HG03469 (cell line): ENCODE data around the gene GTSE1.
"Not testable (repeated sequence)": the region's sequence is repeated elsewhere in the genome, so short reads cannot be mapped to it uniquely, and the experiment has no call there.

Source experiments
- ATAC-seq: cut with Tn5 transposase; IDR thresholded peaks from one replicate; pipeline ENCODE4 v1.9.1; 2021; ENCODE audit warnings: mild to moderate bottlenecking, moderate library complexity, moderate number of reproducible peaks; ENCODE audit not compliant: unreplicated experiment

GTSE1 gene

GRCh38 chr22:46292173-46292572 lies 4.5 kb upstream of the GTSE1 start:
- ATAC-seq = no peak

GRCh38 chr22:46292732-46293131 lies 3.9 kb upstream of the GTSE1 start:
- no peak for ATAC-seq

DNA sequence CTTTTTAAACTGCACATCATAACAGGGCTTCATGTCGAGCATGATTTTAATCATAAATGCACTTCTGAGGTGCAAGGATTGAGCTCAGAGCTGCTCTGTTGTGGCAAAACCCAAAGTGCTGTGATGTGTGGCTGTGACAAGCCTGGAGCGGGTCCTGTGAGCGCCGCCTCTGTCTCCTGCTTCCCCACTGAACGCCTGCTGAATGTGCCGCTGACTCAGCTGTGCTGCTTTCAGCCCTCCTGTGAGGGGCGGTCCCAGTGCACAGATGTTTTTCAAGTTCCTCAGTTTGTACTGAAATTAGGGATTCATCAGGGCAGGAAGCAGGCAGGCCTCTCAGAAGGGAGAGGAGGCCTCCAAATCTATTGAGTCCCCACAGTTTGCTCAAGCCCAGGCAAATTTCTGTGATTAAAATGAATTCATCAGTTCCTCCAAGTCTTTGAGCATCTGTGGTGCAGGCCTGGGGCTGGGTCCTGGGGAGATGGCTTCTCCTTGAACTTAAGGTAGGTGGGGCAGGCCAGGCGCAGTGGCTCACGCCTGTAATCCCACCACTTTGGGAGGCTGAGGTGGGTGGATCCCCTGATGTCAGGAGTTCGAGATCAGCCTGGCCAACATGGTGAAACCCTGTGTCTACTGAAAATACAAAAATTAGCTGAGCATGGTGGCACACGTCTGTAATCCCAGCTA lies 3.0 kb upstream of the GTSE1 start:
- no peak for ATAC-seq

DNA sequence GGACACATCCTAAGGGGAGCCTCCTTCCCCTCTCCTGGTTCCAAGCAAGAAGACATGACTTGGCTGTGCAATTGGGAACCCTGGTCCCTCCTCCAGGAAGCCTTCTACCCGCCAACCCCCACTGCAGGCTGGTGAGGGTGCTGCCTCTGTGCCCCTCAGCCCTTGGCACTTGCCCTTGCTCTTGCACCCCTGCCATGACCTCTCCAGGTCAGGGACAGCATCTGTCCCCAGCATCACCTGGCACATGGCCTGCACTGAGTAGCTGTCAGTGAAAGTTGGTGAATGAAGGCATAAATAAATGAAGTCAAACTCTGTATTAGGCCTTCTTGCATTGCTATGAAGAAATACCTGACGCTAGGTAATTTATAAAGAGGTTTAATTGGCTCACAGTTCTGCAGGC lies 1.9 kb upstream of the GTSE1 start:
- no peak for ATAC-seq

- no peak for ATAC-seq
These were observed 1.2 kb upstream of the GTSE1 start for GRCh38 chr22:46295277-46295971.

GRCh38 chr22:46297151-46297812 lies 612 bp downstream of the GTSE1 start:
- ATAC-seq = no peak

DNA sequence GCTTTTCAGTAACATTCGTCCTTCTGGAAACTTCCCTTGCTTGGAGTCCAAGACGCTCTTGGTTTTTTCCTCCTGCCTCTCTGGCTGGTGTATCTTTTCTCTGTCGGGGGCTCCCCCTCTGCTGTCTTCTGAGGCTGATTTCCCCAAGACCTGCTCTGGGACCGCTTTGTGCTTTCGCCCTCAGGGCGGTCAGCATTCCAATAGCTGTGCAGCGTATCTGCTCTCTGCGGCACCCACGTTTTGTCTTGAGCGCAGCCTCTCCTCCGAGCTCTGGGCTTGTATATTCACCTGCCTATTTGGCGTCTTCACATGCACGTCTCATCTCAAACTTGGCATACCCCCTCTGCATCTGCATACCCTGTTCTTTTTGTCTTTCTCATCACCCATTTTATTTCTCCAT lies 2.4 kb downstream of the GTSE1 start:
- ATAC-seq = no peak

DNA sequence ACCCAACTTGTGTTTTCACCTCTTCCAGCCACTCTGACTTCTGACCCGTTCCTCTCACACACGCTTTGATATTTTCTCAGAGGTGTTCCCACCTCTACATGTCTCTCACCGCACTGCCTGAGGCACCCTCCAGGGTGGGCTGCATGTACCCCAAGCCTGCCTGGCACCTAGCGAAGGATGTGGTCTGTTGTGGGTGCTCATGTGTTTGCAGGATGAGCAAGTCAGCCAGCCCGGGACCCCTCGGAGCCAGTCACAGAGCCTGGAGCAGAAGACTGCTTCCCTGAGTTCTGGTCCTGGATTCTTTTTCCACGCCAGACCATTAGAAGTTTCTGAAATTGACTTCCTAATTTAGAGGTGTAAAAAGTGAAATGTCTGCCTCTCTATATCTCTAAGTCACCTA lies 3.8 kb downstream of the GTSE1 start:
- ATAC-seq = no peak

GRCh38 chr22:46303347-46303965 lies 6.8 kb downstream of the GTSE1 start:
- ATAC-seq = no peak

GRCh38 chr22:46308283-46308988 lies 11.8 kb downstream of the GTSE1 start:
- no peak for ATAC-seq

DNA sequence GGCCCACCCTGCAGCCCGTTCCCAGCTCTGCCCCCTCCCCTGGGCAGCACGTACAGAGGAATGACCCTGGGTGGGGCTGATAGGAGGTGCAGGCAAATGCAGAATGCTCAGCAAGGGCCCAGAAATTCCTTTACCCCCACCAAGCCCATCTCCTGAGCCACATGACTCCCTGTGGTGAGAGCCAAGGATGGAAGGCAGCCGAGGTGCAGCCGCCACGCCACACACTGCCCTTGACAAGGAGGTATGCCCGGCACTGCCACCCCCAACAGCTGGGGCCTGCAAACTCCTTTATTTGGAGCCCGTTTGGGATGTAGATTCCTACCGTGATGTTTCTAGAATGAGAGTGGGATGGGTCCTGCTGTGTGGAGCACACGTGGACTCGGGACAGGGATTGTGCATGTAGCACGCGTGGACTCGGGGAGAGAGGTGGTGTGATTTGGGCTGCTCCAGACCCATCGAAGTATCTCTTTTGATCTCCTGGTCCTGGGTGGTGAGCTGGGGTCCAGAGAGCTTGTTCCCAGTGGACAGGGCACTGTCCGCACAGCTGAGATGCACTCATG lies 12.9 kb downstream of the GTSE1 start:
- no peak for ATAC-seq

DNA sequence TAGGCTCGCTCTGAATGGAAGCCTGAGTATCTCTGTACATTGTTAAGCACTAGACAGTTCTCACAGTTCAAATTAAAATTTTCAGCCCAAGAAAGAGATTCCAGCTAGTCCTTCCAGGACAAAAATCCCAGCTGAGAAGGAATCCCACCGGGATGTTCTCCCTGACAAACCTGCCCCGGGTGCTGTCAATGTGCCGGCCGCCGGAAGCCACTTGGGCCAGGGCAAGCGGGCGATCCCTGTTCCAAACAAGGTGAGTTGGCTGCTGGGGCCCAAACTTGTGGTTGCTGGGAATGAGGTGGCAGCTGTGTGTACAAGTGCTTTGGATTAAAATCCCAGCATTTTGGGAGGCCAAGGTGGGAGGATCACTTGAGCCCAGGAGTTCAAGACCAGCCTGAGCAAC lies 15.4 kb downstream of the GTSE1 start:
- no peak for ATAC-seq

DNA sequence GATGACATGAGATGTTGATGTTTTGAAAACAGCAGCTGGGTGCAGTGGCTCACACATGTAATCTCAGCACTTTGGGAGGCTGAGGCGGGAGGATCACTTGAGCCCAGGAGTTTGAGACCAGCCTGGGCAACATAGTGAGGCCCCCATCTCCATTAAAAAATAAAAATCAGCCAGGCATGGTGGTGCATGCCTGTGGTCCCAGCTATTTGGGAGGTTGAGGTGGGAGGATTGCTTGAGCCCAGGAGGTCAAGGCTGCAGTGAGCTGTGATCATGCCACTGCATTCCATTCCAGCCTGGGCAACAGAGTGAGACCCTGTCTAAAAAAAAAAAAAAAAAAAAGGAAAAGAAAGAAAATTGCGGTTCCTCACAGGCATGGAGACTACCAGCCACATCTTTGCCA lies 16.2 kb downstream of the GTSE1 start:
- ATAC-seq = not testable (repeated sequence)

DNA sequence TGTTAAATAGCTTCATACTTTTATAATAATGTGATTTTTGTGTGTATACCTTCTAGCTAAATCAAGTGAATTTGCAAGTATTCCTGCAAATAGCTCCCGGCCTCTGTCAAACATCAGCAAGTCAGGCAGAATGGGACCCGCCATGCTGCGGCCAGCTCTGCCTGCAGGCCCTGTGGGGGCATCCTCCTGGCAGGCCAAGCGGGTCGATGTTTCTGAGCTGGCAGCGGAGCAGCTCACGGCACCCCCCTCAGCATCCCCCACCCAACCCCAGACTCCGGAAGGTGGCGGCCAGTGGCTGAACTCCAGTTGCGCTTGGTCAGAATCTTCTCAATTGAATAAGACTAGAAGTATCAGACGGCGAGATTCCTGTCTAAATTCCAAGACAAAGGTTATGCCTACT lies 19.3 kb downstream of the GTSE1 start:
- no peak for ATAC-seq

DNA sequence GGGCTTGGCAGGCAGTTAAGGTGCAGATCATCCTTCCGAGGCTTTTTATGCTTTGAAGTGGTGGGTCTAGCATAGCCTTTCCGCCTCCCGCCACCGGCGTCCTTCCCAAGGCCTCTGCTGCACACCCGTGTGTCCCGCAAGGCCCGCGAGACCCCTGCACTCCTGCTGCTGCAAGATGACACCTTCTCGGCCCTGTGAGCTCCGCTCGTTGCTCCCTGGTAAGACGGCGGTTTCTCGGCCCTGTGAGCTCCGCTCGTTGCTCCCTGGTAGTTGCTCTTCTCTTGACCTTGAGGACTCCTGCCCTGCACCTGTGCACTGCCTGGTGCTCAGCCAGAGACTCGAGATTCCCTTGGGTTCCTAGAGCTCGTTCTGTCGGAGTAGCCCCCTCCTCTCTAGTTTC lies 21.0 kb downstream of the GTSE1 start:
- ATAC-seq = no peak

DNA sequence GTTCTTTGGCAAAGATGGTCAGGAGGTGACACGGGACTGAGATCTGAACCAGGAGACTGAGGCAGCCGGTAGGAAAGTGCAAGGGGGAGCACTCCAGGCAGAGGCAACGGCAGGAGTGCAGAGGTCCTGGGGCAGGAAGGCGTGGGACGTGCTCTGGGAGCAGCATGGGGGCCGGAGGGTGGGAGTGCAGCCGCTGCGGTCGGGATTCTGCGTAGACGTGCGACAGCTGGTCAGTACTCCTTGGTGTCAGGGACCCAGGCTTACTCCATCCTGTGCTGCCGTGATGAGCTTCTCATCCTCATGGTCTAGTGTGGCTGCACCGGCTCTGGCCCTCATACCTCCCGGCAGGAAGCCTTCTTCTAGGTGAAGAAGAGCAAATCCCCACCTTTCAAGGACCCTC lies 21.9 kb downstream of the GTSE1 start:
- ATAC-seq = no peak

GRCh38 chr22:46319319-46319718 lies 22.6 kb downstream of the GTSE1 start:
- no peak for ATAC-seq

GRCh38 chr22:46320166-46320710 lies 23.6 kb downstream of the GTSE1 start:
- no peak for ATAC-seq

DNA sequence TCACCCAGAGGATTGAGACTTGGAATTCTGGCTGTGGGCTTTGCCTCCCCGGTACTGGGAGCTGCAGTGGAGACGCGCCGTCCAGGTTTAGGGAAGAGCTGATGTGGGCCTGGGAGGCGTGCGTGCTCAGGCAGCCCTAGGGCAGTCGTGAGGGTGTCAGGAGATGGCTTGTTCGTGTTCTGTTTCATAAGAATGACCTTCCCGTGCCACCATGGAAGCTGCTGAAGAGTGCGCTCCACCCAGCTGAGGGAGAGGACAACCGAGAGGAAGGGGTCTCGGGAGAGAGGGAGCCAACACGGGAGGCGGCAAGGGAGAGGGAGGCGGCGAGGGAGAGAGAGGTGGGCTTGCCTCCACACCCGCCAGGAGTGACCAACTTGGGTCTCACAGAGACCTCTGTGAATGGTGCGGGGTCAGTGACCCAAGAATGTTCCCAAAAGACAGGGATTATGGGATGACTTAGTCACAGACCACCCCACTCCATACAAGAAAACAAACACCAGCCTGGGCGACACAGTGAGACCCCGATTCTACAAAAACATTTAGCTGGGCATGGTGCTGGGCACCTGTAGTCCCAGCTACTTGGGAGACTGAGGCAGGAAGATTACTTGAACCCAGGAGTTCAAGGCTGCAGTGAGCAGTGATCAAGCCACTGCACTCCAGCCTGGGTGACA lies 24.2 kb downstream of the GTSE1 start:
- no peak for ATAC-seq

DNA sequence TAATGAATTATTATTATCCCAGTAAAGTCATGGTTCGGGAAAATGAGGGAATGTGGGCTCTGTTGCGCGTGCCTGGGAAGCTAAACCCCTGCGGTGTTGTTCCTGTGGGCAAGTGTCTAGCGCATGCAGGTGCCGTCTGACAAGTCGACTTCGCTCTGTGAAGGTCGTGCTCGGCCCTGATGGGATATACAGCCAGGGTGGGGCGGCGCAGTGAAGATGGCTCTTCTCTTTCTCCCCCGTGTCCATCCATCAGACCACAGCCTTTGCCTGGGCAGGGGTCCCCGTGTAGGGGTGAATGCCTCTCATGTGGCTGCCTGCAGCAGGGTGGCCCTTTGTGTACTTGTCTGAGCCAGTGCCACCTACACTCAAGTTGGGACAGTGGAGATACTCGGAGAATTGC lies 26.0 kb downstream of the GTSE1 start:
- no peak for ATAC-seq
